Neural cell (in vitro differentiated cells): ENCODE measurements around the gene SMPD1. TPM values are rescaled to one million over a fixed set of nuclear protein-coding genes. Genes with fewer than 3 reads are reported as not detected.

ENCODE experiments used
- H2AFZ ChIP-seq: fragments of 200-600, 300-800 bp; sonication (generic), shearing (Covaris generic); 2 replicates; pipeline ENCODE4 v1.6.0; 2014; ENCODE audit warnings: low read depth, mild to moderate bottlenecking, antibody characterized with exemption, low read length, moderate library complexity
- H3F3A ChIP-seq: fragments of 200-600 bp; shearing (Covaris generic); 2 replicates; pipeline ENCODE4 v1.6.1; 2016; ENCODE audit warnings: mild to moderate bottlenecking, moderate library complexity, mixed read lengths, antibody characterized with exemption, low read length; ENCODE audit not compliant: insufficient read depth, poor library complexity, severe bottlenecking
- H3K27ac ChIP-seq: fragments of 200-600, 300-800 bp; sonication (generic), shearing (Covaris generic); 2 replicates; pipeline ENCODE4 v1.5.1; 2014; ENCODE audit warnings: mild to moderate bottlenecking, low read length, moderate library complexity
- H3K27me3 ChIP-seq: fragments of 300-800, 200-600 bp; sonication (generic), shearing (Covaris generic); 2 replicates; pipeline ENCODE4 v1.6.0; 2014; ENCODE audit warnings: mild to moderate bottlenecking, low read depth, low read length, moderate library complexity; ENCODE audit not compliant: insufficient read depth
- H3K36me3 ChIP-seq: fragments of 300-800, 200-600 bp; sonication (generic), shearing (Covaris generic); 2 replicates; pipeline ENCODE4 v1.5.1; 2014; ENCODE audit warnings: mild to moderate bottlenecking, antibody characterized with exemption, low read length, moderate library complexity; ENCODE audit not compliant: insufficient read depth
- H3K4me2 ChIP-seq: fragments of 300-800, 200-600 bp; sonication (generic), shearing (Covaris generic); 2 replicates; pipeline ENCODE4 v1.6.0; 2014; ENCODE audit warnings: mild to moderate bottlenecking, low read length
- H3K4me3 ChIP-seq: fragments of 300-800, 200-600 bp; sonication (generic), shearing (Covaris generic); 2 replicates; pipeline ENCODE4 v1.5.1; 2014; ENCODE audit warnings: mild to moderate bottlenecking, low read length, moderate library complexity
- H3K79me2 ChIP-seq: fragments of 200-600 bp; shearing (Covaris generic); replicated peaks from 2 replicates; pipeline ENCODE4 v1.6.0; 2014; ENCODE audit warnings: mild to moderate bottlenecking, low read length, moderate library complexity; ENCODE audit not compliant: insufficient read depth
- H3K9ac ChIP-seq: fragments of 300-800, 200-600 bp; sonication (generic), shearing (Covaris generic); 2 replicates; pipeline ENCODE4 v1.6.1; 2016; ENCODE audit warnings: mild to moderate bottlenecking, low read length, mixed read lengths
- H3K9me2 ChIP-seq: fragments of 200-600 bp; shearing (Covaris generic); 2 replicates; pipeline ENCODE4 v1.6.1; 2016; ENCODE audit warnings: mild to moderate bottlenecking, low read length, mixed read lengths; ENCODE audit not compliant: insufficient read depth
- H3K9me3 ChIP-seq: fragments of 200-600, 300-800 bp; sonication (generic), shearing (Covaris generic); 2 replicates; pipeline ENCODE4 v1.6.1; 2016; ENCODE audit warnings: mild to moderate bottlenecking, mixed run types, low read length, moderate library complexity, mixed read lengths
- H4K20me1 ChIP-seq: fragments of 200-600 bp; shearing (Covaris generic); 2 replicates; pipeline ENCODE4 v1.6.1; 2016; ENCODE audit warnings: mild to moderate bottlenecking, mixed run types; ENCODE audit not compliant: insufficient read depth
- CTCF ChIP-seq: fragments of 450-650 bp; IDR thresholded peaks from 2 replicates; pipeline ENCODE4 v1.5.1; 2014; ENCODE audit warnings: antibody characterized with exemption, mild to moderate bottlenecking, moderate library complexity; ENCODE audit not compliant: poor library complexity, severe bottlenecking
- EP300 ChIP-seq: fragments of 450-650 bp; conservative IDR thresholded peaks from 2 replicates; pipeline ENCODE4 v1.6.1; 2014; ENCODE audit warnings: antibody characterized with exemption, mild to moderate bottlenecking, moderate library complexity; ENCODE audit not compliant: poor library complexity, severe bottlenecking
- EZH2 ChIP-seq: fragments of 200-600, 300-800 bp; shearing (Covaris generic), sonication (generic); IDR thresholded peaks from 2 replicates; pipeline ENCODE4 v1.6.1; 2014; ENCODE audit warnings: antibody characterized with exemption, low read length, borderline replicate concordance, mild to moderate bottlenecking; ENCODE audit not compliant: insufficient read depth, poor library complexity, severe bottlenecking
- MXI1 ChIP-seq: fragments of 450-650 bp; conservative IDR thresholded peaks from 2 replicates; pipeline ENCODE4 v1.6.1; 2014; ENCODE audit warnings: antibody characterized with exemption, mild to moderate bottlenecking; ENCODE audit not compliant: poor library complexity, severe bottlenecking
- POLR2AphosphoS5 ChIP-seq: IDR thresholded peaks from 2 replicates; pipeline ENCODE4 v1.6.1; 2012
- RAD21 ChIP-seq: fragments of 450-650 bp; conservative IDR thresholded peaks from 2 replicates; pipeline ENCODE4 v1.6.1; 2014; ENCODE audit warnings: antibody characterized with exemption, mild to moderate bottlenecking, moderate library complexity
- REST ChIP-seq: IDR thresholded peaks from 2 replicates; pipeline ENCODE4 v1.6.1; 2012; ENCODE audit warnings: borderline replicate concordance
- SMC3 ChIP-seq: fragments of 450-650 bp; conservative IDR thresholded peaks from 2 replicates; pipeline ENCODE4 v1.6.1; 2014; ENCODE audit warnings: antibody characterized with exemption, mild to moderate bottlenecking, moderate library complexity; ENCODE audit not compliant: poor library complexity
- TAF1 ChIP-seq: IDR thresholded peaks from 2 replicates; pipeline ENCODE4 v1.6.1; 2012; ENCODE audit warnings: low read depth
- polyA plus RNA-seq: library from polyadenylated mRNA; depleted of rRNA; stranded (reverse); fragments of >200 nt; gene quantifications from 2 replicates; pipeline ENCODE4 v1.2.3, GENCODE V29; 2014

SMPD1 gene
- polyA plus RNA-seq, 1 donor from 2014 or later, result 30.0 TPM

GRCh38 chr11:6388748-6389147 is 1.5 kb upstream of the SMPD1 start:
- H3K27ac ChIP-seq, result no peak overlapping the region
- peak overlapping the region; percentile 77 for H3K4me3 ChIP-seq
- H4K20me1 ChIP-seq, result no peaks in the 10 kb centered on the region
- no peaks in the 10 kb centered on the region for H3K9me2 ChIP-seq
- H3K36me3 ChIP-seq, result no peaks in the 10 kb centered on the region
- TF ChIP-seq MXI1 (no peak), TAF1 (no peak), POLR2AphosphoS5 (no peak), EZH2 (no peak), CTCF (no peak)
- H3K9ac ChIP-seq, result no peak overlapping the region
- no peaks in the 10 kb centered on the region for H3K9me3 ChIP-seq
- peaks cover 7% of the 10 kb centered on the region for H3K79me2 ChIP-seq
- no peaks in the 10 kb centered on the region for H3F3A ChIP-seq
- H3K27me3 ChIP-seq, result no peaks in the 10 kb centered on the region
- no peak overlapping the region for H3K4me2 ChIP-seq
- no peak overlapping the region for H2AFZ ChIP-seq

- TF ChIP-seq POLR2AphosphoS5 (peak; percentile 5), TAF1 (no peak), CTCF (no peak), EP300 (no peak), RAD21 (no peak)
- Histone ChIP-seq H3K9me3 (no peaks in the 10 kb centered on the region), H3K27ac (peak overlapping the region; percentile 90), H3K4me3 (peak overlapping the region; percentile 77), H4K20me1 (no peaks in the 10 kb centered on the region), H3K4me2 (peak overlapping the region; percentile 69), H2AFZ (peak overlapping the region; percentile 28), H3K9ac (peak overlapping the region; percentile 93), H3K79me2 (peaks cover 7% of the 10 kb centered on the region), H3K36me3 (no peaks in the 10 kb centered on the region), H3F3A (no peaks in the 10 kb centered on the region), H3K9me2 (no peaks in the 10 kb centered on the region), H3K27me3 (no peaks in the 10 kb centered on the region)
Measured at GRCh38 chr11:6390718-6391469, 620 bp downstream of the SMPD1 start.

GRCh38 chr11:6391537-6392134 is 1.4 kb downstream of the SMPD1 start:
- peak overlapping the region; percentile 69 for H3K4me2 ChIP-seq
- H3K9me3 ChIP-seq, result no peaks in the 10 kb centered on the region
- H3K9ac ChIP-seq, result peak overlapping the region; percentile 93
- no peaks in the 10 kb centered on the region for H4K20me1 ChIP-seq
- H3K79me2 ChIP-seq, result peaks cover 7% of the 10 kb centered on the region
- no peak for TF ChIP-seq POLR2AphosphoS5
- no peak for TF ChIP-seq EZH2
- TF ChIP-seq SMC3, result no peak
- no peak for TF ChIP-seq TAF1
- no peak for TF ChIP-seq RAD21
- no peak for TF ChIP-seq MXI1
- no peak for TF ChIP-seq REST
- TF ChIP-seq EP300, result no peak
- no peak for TF ChIP-seq CTCF
- H3K27me3 ChIP-seq, result no peaks in the 10 kb centered on the region
- H3K27ac ChIP-seq, result peak overlapping the region; percentile 90
- peak overlapping the region; percentile 77 for H3K4me3 ChIP-seq
- H3K9me2 ChIP-seq, result no peaks in the 10 kb centered on the region
- no peaks in the 10 kb centered on the region for H3F3A ChIP-seq
- no peak overlapping the region for H2AFZ ChIP-seq
- no peaks in the 10 kb centered on the region for H3K36me3 ChIP-seq
